K562 (cell line): ENCODE measurements around the gene ZMIZ1. TPM values are rescaled to one million over a fixed set of nuclear protein-coding genes. Genes with fewer than 3 reads are reported as not detected.

ENCODE experiments used
- GATA2 ChIP-seq: sonication (generic); formaldehyde crosslinking; IDR thresholded peaks from 2 replicates; pipeline ENCODE4 v1.4.0; 2020; ENCODE audit warnings: mild to moderate bottlenecking, missing genetic modification reagents
- GATAD2A ChIP-seq: fragments of 450-650 bp; IDR thresholded peaks from 2 replicates; pipeline ENCODE4 v1.6.1; 2017
- HDAC8 ChIP-seq: fragments of 450-650 bp; IDR thresholded peaks from 2 replicates; pipeline ENCODE4 v1.6.1; 2016; ENCODE audit warnings: mild to moderate bottlenecking, missing genetic modification characterization, moderate library complexity, missing compliant biosample characterization
- KDM4B ChIP-seq, 2 experiments: fragments of 450-650 bp in 1 of 2; sonication (generic) in 1 of 2; IDR thresholded peaks; 2 replicates each; pipeline ENCODE4 v1.6.1; 2016 to 2017; ENCODE audit warnings: borderline replicate concordance in 2 of 2, antibody characterized with exemption in 1 of 2, low read depth in 1 of 2, mild to moderate bottlenecking in 1 of 2
- MAZ ChIP-seq, 2 experiments: fragments of 450-650 bp in 1 of 2; sonication (generic) in 1 of 2; formaldehyde crosslinking; IDR thresholded peaks in 1 of 2; conservative IDR thresholded peaks in 1 of 2; 2 replicates each; pipeline versions ENCODE4 v1.4.0 to v1.5.0; 2020; ENCODE audit warnings: mild to moderate bottlenecking in 1 of 2, missing genetic modification reagents in 1 of 2
- MCM7 ChIP-seq, 2 experiments: fragments of 450-650 bp; IDR thresholded peaks; 2 replicates each; pipeline ENCODE4 v1.6.1; 2016 to 2018
- NFIC ChIP-seq: fragments of 450-650 bp; IDR thresholded peaks from 2 replicates; pipeline ENCODE4 v1.6.1; 2017; ENCODE audit warnings: mild to moderate bottlenecking, inconsistent platforms
- NR2C2 ChIP-seq, 2 experiments: fragments of 200-800 bp in 1 of 2; sonication (Bioruptor generic) in 1 of 2; sonication (generic) in 1 of 2; formaldehyde crosslinking in 1 of 2; IDR thresholded peaks; 2 replicates each; pipeline versions ENCODE4 v1.6.1 to v1.8.0; 2016 to 2022; ENCODE audit warnings: mild to moderate bottlenecking in 1 of 2, missing compliant biosample characterization in 1 of 2, missing genetic modification characterization in 1 of 2, missing genetic modification reagents in 1 of 2
- SMARCE1 ChIP-seq: fragments of 450-650 bp; IDR thresholded peaks from 2 replicates; pipeline ENCODE4 v1.7.1; 2016; ENCODE audit warnings: mild to moderate bottlenecking
- SREBF2 ChIP-seq: sonication (generic); formaldehyde crosslinking; IDR thresholded peaks from 2 replicates; pipeline ENCODE4 v1.4.0; 2020; ENCODE audit warnings: mild to moderate bottlenecking, missing genetic modification reagents
- U2AF1 ChIP-seq: fragments of 200-400 bp; formaldehyde crosslinking; optimal IDR thresholded peaks from 2 replicates; pipeline ENCODE3; 2017; ENCODE audit warnings: mild to moderate bottlenecking, low read depth, low read length, moderate library complexity
- ZNF253 ChIP-seq: fragments of 250-450 bp; sonication (Bioruptor Pico); conservative IDR thresholded peaks from 2 replicates; pipeline ENCODE4 v1.6.1; 2021; ENCODE audit warnings: mild to moderate bottlenecking
- ZNF384 ChIP-seq: IDR thresholded peaks from 2 replicates; pipeline ENCODE4 v1.6.1; 2012; ENCODE audit warnings: low read depth, low read length, improper control_type of control experiment
- polyA plus RNA-seq, 8 experiments: library from polyadenylated mRNA; depleted of rRNA in 4 of 8; stranded (reverse) in 5 of 8; unstranded in 3 of 8; fragments of >200 nt; fragmentation: Nextera tagmentation in 2 of 8; fragmentation: Illumina TruSeq in 1 of 8; extraction: Ambion mirVana in 2 of 8; extraction: Trizol in 1 of 8; gene quantifications; 2 replicates each; pipeline versions ENCODE4 v1.2.1 to v1.2.3, GENCODE V29; 2011 to 2014; ENCODE audit warnings: inconsistent platforms in 1 of 8, missing spikeins in 1 of 8
- total RNA-seq, 7 experiments: library from RNA; depleted of rRNA in 6 of 7; stranded (reverse); fragments of >200 nt in 6 of 7; fragmentation: Illumina TruSeq in 2 of 7; extraction: Trizol in 2 of 7; gene quantifications; 2 replicates each; pipeline versions ENCODE4 v1.2.1 to v1.2.3, GENCODE V29; 2011 to 2021; ENCODE audit warnings: low replicate concordance in 1 of 7
- TF ChIP-seq, protein P1 (sequence below): fragments of 450-650 bp; IDR thresholded peaks from 2 replicates; pipeline ENCODE4 v1.6.1; 2017; ENCODE audit warnings: mild to moderate bottlenecking, moderate library complexity
- TF ChIP-seq, protein P2 (sequence below), 2 experiments: IDR thresholded peaks in 1 of 2; conservative IDR thresholded peaks in 1 of 2; 2 replicates each; pipeline ENCODE4 v1.6.1; 2016; ENCODE audit warnings: low read depth in 2 of 2, mild to moderate bottlenecking in 1 of 2, missing compliant biosample characterization in 1 of 2, missing genetic modification characterization in 1 of 2, moderate library complexity in 1 of 2
- TF ChIP-seq, protein P3 (sequence below): sonication (generic); formaldehyde crosslinking; IDR thresholded peaks from 2 replicates; pipeline ENCODE4 v1.8.0; 2023; ENCODE audit warnings: missing genetic modification reagents, mild to moderate bottlenecking, borderline replicate concordance

Gene ZMIZ1
- total and polyA plus RNA-seq, 9 of the 15 experiments (the other 6 are each of a cell fraction or from before 2014, with no cell fraction given) = 1.0 to 37.3 (median 4.3) TPM

DNA sequence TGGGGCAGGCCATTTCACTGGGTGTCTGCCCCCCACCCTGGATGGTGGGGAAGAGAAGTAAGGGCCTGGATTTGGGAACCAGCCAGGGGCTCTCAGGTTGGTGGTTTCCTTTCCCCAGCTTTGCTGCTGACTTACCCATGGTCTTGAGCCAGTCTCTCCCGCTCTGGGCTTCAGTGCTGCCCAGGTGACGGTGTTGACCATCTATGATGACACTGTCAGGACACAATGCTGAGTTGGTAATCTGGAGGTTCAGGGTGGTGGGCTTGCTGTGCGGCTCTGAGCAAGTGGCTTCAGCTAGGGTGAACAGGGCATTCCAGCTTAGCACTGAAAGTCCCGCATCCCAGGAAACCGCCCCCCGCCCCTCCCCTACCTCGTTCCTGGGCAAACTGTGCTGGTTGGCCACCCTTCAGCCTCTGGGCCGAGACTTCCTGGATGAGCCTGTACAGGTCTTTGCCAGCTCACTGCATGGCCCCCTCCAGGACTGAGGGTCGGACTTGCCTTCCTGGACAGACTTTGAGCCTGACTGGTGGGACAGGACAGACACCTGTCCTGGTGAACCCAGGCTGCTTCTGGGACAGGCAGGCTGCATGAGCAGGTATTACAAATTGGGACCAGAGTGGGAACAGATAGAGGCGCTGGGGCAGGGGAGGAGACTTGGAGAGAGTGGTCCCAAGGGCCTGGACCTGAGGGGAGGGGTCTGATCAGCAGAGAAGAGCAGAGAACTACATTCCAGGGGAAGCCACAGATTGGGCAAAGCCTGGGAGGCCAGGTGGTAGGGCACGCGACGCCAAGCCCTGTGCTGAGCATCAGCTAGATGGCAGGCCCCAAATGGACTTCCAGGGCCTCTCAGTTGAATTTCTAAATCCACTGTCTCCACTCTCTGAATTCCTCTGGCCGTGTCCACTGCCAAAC is 19.9 kb upstream of the ZMIZ1 start (continued):
- TF ChIP-seq, protein P1, sequence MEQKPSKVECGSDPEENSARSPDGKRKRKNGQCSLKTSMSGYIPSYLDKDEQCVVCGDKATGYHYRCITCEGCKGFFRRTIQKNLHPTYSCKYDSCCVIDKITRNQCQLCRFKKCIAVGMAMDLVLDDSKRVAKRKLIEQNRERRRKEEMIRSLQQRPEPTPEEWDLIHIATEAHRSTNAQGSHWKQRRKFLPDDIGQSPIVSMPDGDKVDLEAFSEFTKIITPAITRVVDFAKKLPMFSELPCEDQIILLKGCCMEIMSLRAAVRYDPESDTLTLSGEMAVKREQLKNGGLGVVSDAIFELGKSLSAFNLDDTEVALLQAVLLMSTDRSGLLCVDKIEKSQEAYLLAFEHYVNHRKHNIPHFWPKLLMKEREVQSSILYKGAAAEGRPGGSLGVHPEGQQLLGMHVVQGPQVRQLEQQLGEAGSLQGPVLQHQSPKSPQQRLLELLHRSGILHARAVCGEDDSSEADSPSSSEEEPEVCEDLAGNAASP = no peak
- TF ChIP-seq SMARCE1 = peak; percentile 17; the same call in 1 of the 2 replicates
- TF ChIP-seq ZNF384 = no peak
- TF ChIP-seq U2AF1 = no peak
- TF ChIP-seq HDAC8 (tag) = no peak
- TF ChIP-seq, protein P2, sequence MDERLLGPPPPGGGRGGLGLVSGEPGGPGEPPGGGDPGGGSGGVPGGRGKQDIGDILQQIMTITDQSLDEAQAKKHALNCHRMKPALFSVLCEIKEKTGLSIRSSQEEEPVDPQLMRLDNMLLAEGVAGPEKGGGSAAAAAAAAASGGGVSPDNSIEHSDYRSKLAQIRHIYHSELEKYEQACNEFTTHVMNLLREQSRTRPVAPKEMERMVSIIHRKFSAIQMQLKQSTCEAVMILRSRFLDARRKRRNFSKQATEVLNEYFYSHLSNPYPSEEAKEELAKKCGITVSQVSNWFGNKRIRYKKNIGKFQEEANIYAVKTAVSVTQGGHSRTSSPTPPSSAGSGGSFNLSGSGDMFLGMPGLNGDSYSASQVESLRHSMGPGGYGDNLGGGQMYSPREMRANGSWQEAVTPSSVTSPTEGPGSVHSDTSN (CRISPR knock-in tag; IDR thresholded peaks at IDR 0.05; ENCODE audit: low read depth) = no peak
- TF ChIP-seq, protein P2 (tag; conservative IDR thresholded peaks at IDR 0.05; ENCODE audit: low read depth) = no peak
- TF ChIP-seq GATAD2A = no peak
- 0 out of 4 replicates have a peak, but pooled peaks of 1 of the 2 experiments have one; percentile 20 for TF ChIP-seq MAZ (CRISPR knock-in tag; conservative IDR thresholded peaks at IDR 0.05 in 1 of 2, IDR thresholded peaks at IDR 0.05 in 1 of 2)
- TF ChIP-seq, protein P3, sequence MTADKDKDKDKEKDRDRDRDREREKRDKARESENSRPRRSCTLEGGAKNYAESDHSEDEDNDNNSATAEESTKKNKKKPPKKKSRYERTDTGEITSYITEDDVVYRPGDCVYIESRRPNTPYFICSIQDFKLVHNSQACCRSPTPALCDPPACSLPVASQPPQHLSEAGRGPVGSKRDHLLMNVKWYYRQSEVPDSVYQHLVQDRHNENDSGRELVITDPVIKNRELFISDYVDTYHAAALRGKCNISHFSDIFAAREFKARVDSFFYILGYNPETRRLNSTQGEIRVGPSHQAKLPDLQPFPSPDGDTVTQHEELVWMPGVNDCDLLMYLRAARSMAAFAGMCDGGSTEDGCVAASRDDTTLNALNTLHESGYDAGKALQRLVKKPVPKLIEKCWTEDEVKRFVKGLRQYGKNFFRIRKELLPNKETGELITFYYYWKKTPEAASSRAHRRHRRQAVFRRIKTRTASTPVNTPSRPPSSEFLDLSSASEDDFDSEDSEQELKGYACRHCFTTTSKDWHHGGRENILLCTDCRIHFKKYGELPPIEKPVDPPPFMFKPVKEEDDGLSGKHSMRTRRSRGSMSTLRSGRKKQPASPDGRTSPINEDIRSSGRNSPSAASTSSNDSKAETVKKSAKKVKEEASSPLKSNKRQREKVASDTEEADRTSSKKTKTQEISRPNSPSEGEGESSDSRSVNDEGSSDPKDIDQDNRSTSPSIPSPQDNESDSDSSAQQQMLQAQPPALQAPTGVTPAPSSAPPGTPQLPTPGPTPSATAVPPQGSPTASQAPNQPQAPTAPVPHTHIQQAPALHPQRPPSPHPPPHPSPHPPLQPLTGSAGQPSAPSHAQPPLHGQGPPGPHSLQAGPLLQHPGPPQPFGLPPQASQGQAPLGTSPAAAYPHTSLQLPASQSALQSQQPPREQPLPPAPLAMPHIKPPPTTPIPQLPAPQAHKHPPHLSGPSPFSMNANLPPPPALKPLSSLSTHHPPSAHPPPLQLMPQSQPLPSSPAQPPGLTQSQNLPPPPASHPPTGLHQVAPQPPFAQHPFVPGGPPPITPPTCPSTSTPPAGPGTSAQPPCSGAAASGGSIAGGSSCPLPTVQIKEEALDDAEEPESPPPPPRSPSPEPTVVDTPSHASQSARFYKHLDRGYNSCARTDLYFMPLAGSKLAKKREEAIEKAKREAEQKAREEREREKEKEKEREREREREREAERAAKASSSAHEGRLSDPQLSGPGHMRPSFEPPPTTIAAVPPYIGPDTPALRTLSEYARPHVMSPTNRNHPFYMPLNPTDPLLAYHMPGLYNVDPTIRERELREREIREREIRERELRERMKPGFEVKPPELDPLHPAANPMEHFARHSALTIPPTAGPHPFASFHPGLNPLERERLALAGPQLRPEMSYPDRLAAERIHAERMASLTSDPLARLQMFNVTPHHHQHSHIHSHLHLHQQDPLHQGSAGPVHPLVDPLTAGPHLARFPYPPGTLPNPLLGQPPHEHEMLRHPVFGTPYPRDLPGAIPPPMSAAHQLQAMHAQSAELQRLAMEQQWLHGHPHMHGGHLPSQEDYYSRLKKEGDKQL (CRISPR knock-in tag) = 0 out of 2 replicates have a peak, but pooled peaks have one; percentile 24
- TF ChIP-seq NR2C2 (CRISPR knock-in tag; IDR thresholded peaks at IDR 0.05) = no peak
- TF ChIP-seq NR2C2 (tag; IDR thresholded peaks at IDR 0.05) = 0 out of 2 replicates have a peak, but pooled peaks have one; percentile 0
- TF ChIP-seq SREBF2 (CRISPR knock-in tag) = 0 out of 2 replicates have a peak, but pooled peaks have one; percentile 21
- TF ChIP-seq GATA2 (CRISPR knock-in tag) = 0 out of 2 replicates have a peak, but pooled peaks have one; percentile 6
- TF ChIP-seq MCM7 (IDR thresholded peaks at IDR 0.05) = no peak
- no peak; a peak in 1 of 4 replicates for TF ChIP-seq KDM4B (IDR thresholded peaks at IDR 0.05; ENCODE audit: borderline replicate concordance in 2 of 2, low read depth in 1 of 2)
- 0 out of 2 replicates have a peak, but pooled peaks have one; percentile 2 for TF ChIP-seq NFIC
- no peak for TF ChIP-seq ZNF253
